ENCODE data around the gene SLC25A26. TPM values are rescaled to one million over a fixed set of nuclear protein-coding genes. Genes with fewer than 3 reads are reported as not detected.

Gene SLC25A26
- total and polyA plus RNA-seq, 3 experiments from 2014 or later: 18.9 to 38.4 (median 22.5) TPM

DNA sequence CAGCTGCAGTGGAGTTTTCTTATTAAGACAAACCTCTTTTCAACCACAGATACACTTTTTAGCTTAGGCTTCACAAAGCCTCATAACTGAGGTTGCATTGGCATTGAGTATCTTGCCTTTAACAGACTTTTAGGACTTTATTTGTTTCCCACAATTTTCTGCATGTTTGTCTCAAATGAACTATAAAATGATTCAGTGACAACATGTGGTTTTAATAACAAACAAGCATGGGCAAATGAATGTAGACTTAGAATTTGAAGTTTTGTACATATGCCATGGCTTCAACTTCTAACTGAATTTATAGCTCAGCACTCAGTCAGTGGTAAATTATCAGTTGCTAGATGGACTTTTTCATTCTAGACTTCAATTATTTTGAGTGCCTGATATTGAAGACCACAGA is 101.6 kb downstream of the SLC25A26 start:
- peaks cover 7 to 24% (median 11%) of the 10 kb centered on the region in 3 donors for H3K36me3 Mint-ChIP-seq
- no peak overlapping the region for H3K4me3 Mint-ChIP-seq

DNA sequence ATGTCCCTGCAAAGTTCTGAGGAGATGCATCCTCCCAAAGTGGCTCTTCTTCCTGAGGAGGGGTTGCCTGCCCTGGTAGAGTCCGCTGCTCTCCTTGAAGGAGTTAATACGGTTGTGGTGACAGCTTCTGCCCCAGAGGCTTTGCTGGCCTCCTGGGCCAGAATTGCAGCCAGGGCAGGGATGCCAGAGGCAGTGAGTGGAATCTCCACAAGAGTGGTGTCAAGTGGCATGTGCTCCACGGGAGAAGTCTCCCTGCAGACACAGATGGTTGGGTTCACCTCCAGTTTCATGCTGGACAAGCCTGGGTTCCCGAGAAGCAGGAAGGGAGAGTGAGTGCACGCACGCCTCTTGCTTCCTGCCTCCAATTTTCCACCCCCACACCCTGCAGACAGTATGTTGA is 105.5 kb downstream of the SLC25A26 start:
- Histone ChIP-seq H3K4me3 (ENCODE audit: low read length) (no peak overlapping the region), H3K4me1 (ENCODE audit: insufficient read depth, low read length) (no peaks in the 10 kb centered on the region), H3K27me3 (ENCODE audit: insufficient read depth, low read length, poor library complexity, severe bottlenecking) (no peaks in the 10 kb centered on the region), H3K36me3 (ENCODE audit: insufficient read depth, low read length) (no peaks in the 10 kb centered on the region), H3K9me3 (ENCODE audit: low read length) (no peaks in the 10 kb centered on the region), H3K27ac (ENCODE audit: low read depth, low read length) (no peak overlapping the region)
- no peak overlapping the region for H3K27ac Mint-ChIP-seq
- peaks cover 6 to 12% (median 6%) of the 10 kb centered on the region in 3 donors for H3K36me3 Mint-ChIP-seq
- H3K4me3 Mint-ChIP-seq: no peak overlapping the region
- DNase-seq: no peak
- H3K4me1 Mint-ChIP-seq: peaks cover 23 to 54% (median 26%) of the 10 kb centered on the region in 3 donors
- H3K9me3 Mint-ChIP-seq: no peaks in the 10 kb centered on the region
- H3K27me3 Mint-ChIP-seq: no peaks in the 10 kb centered on the region
- ChIA-PET POLR2A (no interaction called here), CTCF (no interaction called here)

More for the DNA sequence above, 101.6 kb downstream of the SLC25A26 start:
- Mint-ChIP-seq H3K27ac (no peak overlapping the region), H3K9me3 (no peaks in the 10 kb centered on the region), H3K27me3 (no peaks in the 10 kb centered on the region), H3K4me1 (peaks cover 24 to 56% (median 33%) of the 10 kb centered on the region in 3 donors)
- Histone ChIP-seq H3K4me1 (ENCODE audit: insufficient read depth, low read length) (peaks cover 6% of the 10 kb centered on the region), H3K9me3 (ENCODE audit: low read length) (no peaks in the 10 kb centered on the region), H3K27me3 (ENCODE audit: insufficient read depth, low read length, poor library complexity, severe bottlenecking) (no peaks in the 10 kb centered on the region), H3K36me3 (ENCODE audit: insufficient read depth, low read length) (no peaks in the 10 kb centered on the region), H3K4me3 (ENCODE audit: low read length) (no peak overlapping the region), H3K27ac (ENCODE audit: low read depth, low read length) (no peak overlapping the region)
- CTCF ChIA-PET: no interaction called here
- no peak for DNase-seq
- POLR2A ChIA-PET: interaction anchor here (0.6 kb wide), 1 partner anchor 175 kb away, joined by 4 read pairs; no protein-coding TSS in a partner anchor

DNA sequence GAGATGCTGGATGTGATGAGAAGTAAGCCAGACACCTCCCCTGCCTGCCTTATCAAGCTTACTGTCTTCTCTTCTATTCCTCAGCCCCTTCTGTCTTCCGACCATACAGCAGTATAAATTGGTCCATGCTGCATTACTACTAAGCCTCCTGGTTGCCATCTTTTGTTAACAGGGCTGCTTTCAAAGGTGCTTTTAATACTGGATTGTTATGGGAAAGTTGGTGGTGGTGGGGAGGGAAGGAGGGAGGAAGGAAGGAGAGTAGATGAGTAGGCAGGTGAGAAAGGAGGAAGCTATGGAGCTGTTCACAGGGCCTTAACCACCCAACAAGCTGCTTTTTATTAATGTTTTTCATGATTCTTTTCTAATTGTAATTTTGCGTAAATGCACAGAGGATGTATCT is 114.9 kb downstream of the SLC25A26 start:
- no peaks in the 10 kb centered on the region for H3K9me3 ChIP-seq (ENCODE audit: low read length)
- CTCF ChIA-PET: no interaction called here

DNA sequence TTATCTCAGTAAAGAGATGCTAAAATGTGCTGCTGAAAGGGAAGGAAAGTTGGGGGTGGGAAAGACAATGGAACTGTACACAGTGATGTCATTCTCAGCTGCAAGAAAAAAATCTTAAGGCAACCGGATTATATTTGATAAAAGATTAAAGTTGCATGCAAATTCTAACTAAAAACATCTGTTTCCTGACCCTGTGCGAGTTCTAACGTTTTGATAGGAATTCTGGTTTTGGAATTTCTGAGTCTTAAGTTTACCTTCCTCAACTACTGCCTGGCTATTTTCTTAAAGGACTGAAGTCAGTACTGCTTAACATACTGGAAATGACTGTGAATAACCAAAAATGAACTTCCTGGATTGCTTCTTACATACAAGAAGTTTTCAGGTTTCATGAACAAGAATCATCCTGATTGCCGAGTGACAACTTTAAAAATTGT is 115.5 kb downstream of the SLC25A26 start:
- POLR2A ChIA-PET: no interaction called here
- no peaks in the 10 kb centered on the region for H3K27me3 Mint-ChIP-seq
- H3K36me3 ChIP-seq (ENCODE audit: insufficient read depth, low read length): no peaks in the 10 kb centered on the region
- no peak for DNase-seq
- peak overlapping the region in 4 of 8 donors; percentile 10 to 48 (median 31) for H3K27ac Mint-ChIP-seq
- no peaks in the 10 kb centered on the region for H3K9me3 ChIP-seq (ENCODE audit: low read length)
- no peak overlapping the region for H3K4me3 Mint-ChIP-seq
- H3K27ac ChIP-seq (ENCODE audit: low read depth, low read length): no peak overlapping the region
- H3K4me1 ChIP-seq (ENCODE audit: insufficient read depth, low read length): no peaks in the 10 kb centered on the region
- peaks cover 0 to 5% (median 1%) of the 10 kb centered on the region in 3 donors for H3K36me3 Mint-ChIP-seq
- CTCF ChIA-PET: no interaction called here
- no peak overlapping the region for H3K4me3 ChIP-seq (ENCODE audit: low read length)
- H3K27me3 ChIP-seq (ENCODE audit: insufficient read depth, low read length, poor library complexity, severe bottlenecking): no peaks in the 10 kb centered on the region
- H3K9me3 Mint-ChIP-seq: no peaks in the 10 kb centered on the region
- peaks cover 17 to 66% (median 50%) of the 10 kb centered on the region in 3 donors for H3K4me1 Mint-ChIP-seq

More for the DNA sequence above, 114.9 kb downstream of the SLC25A26 start:
- POLR2A ChIA-PET: no interaction called here
- H3K27me3 Mint-ChIP-seq: no peaks in the 10 kb centered on the region
- H3K36me3 Mint-ChIP-seq: peaks cover 0 to 5% (median 1%) of the 10 kb centered on the region in 3 donors
- Histone ChIP-seq H3K4me3 (ENCODE audit: low read length) (no peak overlapping the region), H3K36me3 (ENCODE audit: insufficient read depth, low read length) (no peaks in the 10 kb centered on the region), H3K4me1 (ENCODE audit: insufficient read depth, low read length) (no peaks in the 10 kb centered on the region), H3K27me3 (ENCODE audit: insufficient read depth, low read length, poor library complexity, severe bottlenecking) (no peaks in the 10 kb centered on the region), H3K27ac (ENCODE audit: low read depth, low read length) (no peak overlapping the region)
- no peak overlapping the region for H3K4me3 Mint-ChIP-seq
- peaks cover 17 to 69% (median 50%) of the 10 kb centered on the region in 3 donors for H3K4me1 Mint-ChIP-seq
- no peaks in the 10 kb centered on the region for H3K9me3 Mint-ChIP-seq
- peak overlapping the region in 6 of 8 donors; percentile 3 to 84 (median 40) for H3K27ac Mint-ChIP-seq
- DNase-seq: no peak

DNA sequence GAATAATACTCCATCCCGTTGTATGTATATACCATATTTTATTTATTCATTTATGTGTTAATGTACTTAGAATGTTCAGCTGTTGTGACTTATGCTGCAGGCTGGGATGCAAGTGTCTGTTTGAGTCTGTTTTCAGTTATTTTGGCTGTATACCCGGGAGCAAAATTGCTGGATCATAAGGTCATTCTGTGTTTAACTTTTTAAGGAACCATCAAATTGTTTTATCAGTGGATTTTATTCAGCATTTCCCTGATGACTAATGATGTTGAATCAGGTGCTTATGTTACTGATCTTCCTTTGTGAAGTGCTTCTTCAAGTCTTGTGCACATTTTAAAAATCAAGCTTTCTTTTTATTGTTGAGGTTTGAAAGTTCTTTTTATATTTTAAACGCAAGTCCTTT is 118.1 kb downstream of the SLC25A26 start:
- ChIA-PET POLR2A (no interaction called here), CTCF (no interaction called here)
- Histone ChIP-seq H3K36me3 (ENCODE audit: insufficient read depth, low read length) (no peaks in the 10 kb centered on the region), H3K9me3 (ENCODE audit: low read length) (no peaks in the 10 kb centered on the region), H3K27ac (ENCODE audit: low read depth, low read length) (no peak overlapping the region), H3K4me3 (ENCODE audit: low read length) (no peak overlapping the region), H3K4me1 (ENCODE audit: insufficient read depth, low read length) (no peaks in the 10 kb centered on the region), H3K27me3 (ENCODE audit: insufficient read depth, low read length, poor library complexity, severe bottlenecking) (no peaks in the 10 kb centered on the region)
- no peak for DNase-seq
- H3K27me3 Mint-ChIP-seq: no peaks in the 10 kb centered on the region
- H3K4me1 Mint-ChIP-seq: peaks cover 19 to 63% (median 41%) of the 10 kb centered on the region in 3 donors
- no peaks in the 10 kb centered on the region for H3K9me3 Mint-ChIP-seq
- H3K27ac Mint-ChIP-seq: peak overlapping the region in 1 of 8 donors; percentile 32
- no peak overlapping the region for H3K4me3 Mint-ChIP-seq
- no peaks in the 10 kb centered on the region for H3K36me3 Mint-ChIP-seq

DNA sequence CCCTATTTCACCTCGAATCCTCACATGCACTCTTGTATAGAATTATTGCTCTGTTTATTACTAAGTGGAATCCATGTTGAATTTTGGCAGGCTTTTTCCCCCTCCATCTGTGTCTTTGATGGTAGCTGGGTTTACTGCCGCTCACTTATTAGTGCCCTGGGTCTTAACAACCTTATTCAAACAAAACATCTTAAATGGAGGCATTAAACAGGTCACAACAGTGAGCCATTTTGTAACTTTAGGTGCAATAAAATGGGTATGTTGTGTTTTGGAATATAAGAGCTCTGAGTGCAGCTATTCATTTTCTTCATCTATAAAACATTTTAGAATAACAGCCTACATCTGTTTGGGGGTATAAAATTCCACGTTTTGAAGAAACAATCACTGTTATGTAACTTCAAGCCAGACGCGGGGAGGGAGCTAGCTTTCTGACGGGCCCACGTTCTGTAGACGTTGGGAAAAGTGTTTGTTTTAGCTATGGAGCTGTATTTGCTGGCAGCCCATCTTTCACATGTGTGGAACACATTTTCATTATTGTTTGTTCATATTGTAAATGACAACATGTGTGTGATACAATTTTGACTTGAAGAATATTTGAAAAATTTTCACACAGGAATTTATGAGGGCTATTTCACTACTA is 122.0 kb downstream of the SLC25A26 start:
- Mint-ChIP-seq H3K36me3 (peaks cover 12 to 14% (median 14%) of the 10 kb centered on the region in 3 donors), H3K4me1 (peaks cover 11 to 41% (median 28%) of the 10 kb centered on the region in 3 donors), H3K27me3 (no peaks in the 10 kb centered on the region), H3K9me3 (no peaks in the 10 kb centered on the region), H3K4me3 (no peak overlapping the region), H3K27ac (no peak overlapping the region)
- Histone ChIP-seq H3K4me3 (ENCODE audit: low read length) (no peak overlapping the region), H3K27me3 (ENCODE audit: insufficient read depth, low read length, poor library complexity, severe bottlenecking) (no peaks in the 10 kb centered on the region), H3K9me3 (ENCODE audit: low read length) (no peaks in the 10 kb centered on the region), H3K27ac (ENCODE audit: low read depth, low read length) (no peak overlapping the region), H3K4me1 (ENCODE audit: insufficient read depth, low read length) (no peaks in the 10 kb centered on the region), H3K36me3 (ENCODE audit: insufficient read depth, low read length) (peaks cover 4% of the 10 kb centered on the region)
- POLR2A ChIA-PET: interaction anchor here (1.2 kb wide), 1 partner anchor 42 kb away, joined by 3 read pairs; no protein-coding TSS in a partner anchor
- CTCF ChIA-PET: interaction anchor here (1.8 to 2.3 kb wide), 2 partner anchors 35 to 45 kb away, joined by 4 to 6 read pairs; no protein-coding TSS in a partner anchor
- DNase-seq: no peak

DNA sequence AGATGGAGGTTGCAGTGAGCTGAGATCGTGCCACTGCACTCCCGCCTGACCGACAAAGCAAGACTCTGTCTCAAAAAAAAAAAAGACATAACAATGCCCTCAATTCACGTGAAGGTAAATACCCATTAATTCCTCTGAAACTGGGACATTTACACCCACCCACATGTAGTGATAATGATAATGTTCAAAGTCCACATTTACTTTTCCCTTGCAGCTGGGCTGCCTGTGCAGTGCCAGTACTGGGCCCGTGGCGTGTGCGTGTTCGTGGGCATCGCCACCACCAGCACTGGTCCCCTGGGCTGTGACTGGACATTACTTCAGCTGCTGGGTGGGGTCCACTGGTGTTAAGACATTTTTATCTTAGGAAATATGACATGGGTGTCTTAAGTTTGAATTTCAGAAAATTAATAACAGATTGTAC is 123.6 kb downstream of the SLC25A26 start:
- Histone ChIP-seq H3K36me3 (ENCODE audit: insufficient read depth, low read length) (peaks cover 4% of the 10 kb centered on the region), H3K27me3 (ENCODE audit: insufficient read depth, low read length, poor library complexity, severe bottlenecking) (no peaks in the 10 kb centered on the region), H3K9me3 (ENCODE audit: low read length) (no peaks in the 10 kb centered on the region), H3K27ac (ENCODE audit: low read depth, low read length) (no peak overlapping the region), H3K4me1 (ENCODE audit: insufficient read depth, low read length) (no peaks in the 10 kb centered on the region), H3K4me3 (ENCODE audit: low read length) (no peak overlapping the region)
- no peaks in the 10 kb centered on the region for H3K9me3 Mint-ChIP-seq
- no peak for DNase-seq
- peak overlapping the region in 1 of 8 donors; percentile 60 for H3K27ac Mint-ChIP-seq
- CTCF ChIA-PET: interaction anchor here (0.9 to 1.4 kb wide), 2 partner anchors 34 to 478 kb away, joined by 3 to 4 read pairs; no protein-coding TSS in a partner anchor
- peaks cover 18 to 19% (median 18%) of the 10 kb centered on the region in 3 donors for H3K36me3 Mint-ChIP-seq
- H3K27me3 Mint-ChIP-seq: no peaks in the 10 kb centered on the region
- H3K4me1 Mint-ChIP-seq: peaks cover 7 to 28% (median 14%) of the 10 kb centered on the region in 3 donors
- POLR2A ChIA-PET: no interaction called here
- no peak overlapping the region for H3K4me3 Mint-ChIP-seq

DNA sequence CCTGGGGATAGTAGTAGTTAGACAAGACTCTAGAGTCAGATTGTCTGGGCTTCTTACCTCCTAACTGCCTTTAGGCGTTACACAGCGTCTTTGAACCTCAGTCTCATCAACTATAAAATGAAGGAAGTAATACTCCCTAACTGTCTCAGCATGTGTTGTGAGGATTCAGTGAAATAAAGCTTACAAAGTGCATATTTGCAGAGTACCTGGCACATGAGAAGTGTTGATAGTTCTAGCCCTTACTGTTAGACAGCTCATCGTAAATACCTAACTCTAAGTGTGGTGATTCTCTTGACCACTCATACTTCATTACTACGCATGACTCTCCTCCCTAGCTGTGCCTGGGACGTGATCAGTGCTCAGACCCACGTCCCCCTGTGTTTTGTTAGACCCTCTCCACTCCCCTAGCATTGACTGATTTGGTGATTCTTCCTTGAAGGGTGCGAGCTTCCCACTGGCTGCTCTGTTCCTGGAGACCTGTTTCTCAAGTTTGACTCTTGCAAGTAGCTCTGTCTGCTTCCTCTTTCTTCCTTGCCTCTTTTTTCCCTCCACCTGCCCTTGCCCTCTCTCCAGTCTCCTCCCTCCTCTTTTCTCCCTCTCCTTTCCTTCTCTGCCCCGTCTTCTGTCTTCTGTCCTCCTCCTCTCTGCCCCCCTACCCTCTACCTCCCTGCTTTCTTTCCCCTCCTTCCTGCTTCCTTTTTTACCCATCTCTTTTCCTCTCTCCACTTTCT is 124.2 kb downstream of the SLC25A26 start:
- Mint-ChIP-seq H3K9me3 (no peaks in the 10 kb centered on the region), H3K4me1 (peaks cover 7 to 22% (median 12%) of the 10 kb centered on the region in 3 donors), H3K4me3 (no peak overlapping the region), H3K27ac (peak overlapping the region in 5 of 8 donors; percentile 30 to 94 (median 74)), H3K36me3 (peaks cover 18 to 20% (median 18%) of the 10 kb centered on the region in 3 donors), H3K27me3 (no peaks in the 10 kb centered on the region)
- POLR2A ChIA-PET: interaction anchor here (0.8 kb wide), 1 partner anchor 237 kb away, joined by 3 read pairs; no protein-coding TSS in a partner anchor
- Histone ChIP-seq H3K9me3 (ENCODE audit: low read length) (no peaks in the 10 kb centered on the region), H3K27me3 (ENCODE audit: insufficient read depth, low read length, poor library complexity, severe bottlenecking) (no peaks in the 10 kb centered on the region), H3K4me1 (ENCODE audit: insufficient read depth, low read length) (no peaks in the 10 kb centered on the region), H3K36me3 (ENCODE audit: insufficient read depth, low read length) (peaks cover 4% of the 10 kb centered on the region), H3K4me3 (ENCODE audit: low read length) (no peak overlapping the region), H3K27ac (ENCODE audit: low read depth, low read length) (no peak overlapping the region)
- CTCF ChIA-PET: interaction anchor here (0.9 to 1.4 kb wide), 2 partner anchors 33 to 477 kb away, joined by 3 to 4 read pairs; no protein-coding TSS in a partner anchor
- DNase-seq: no peak
